ENCODE measurements around the gene SMARCC1.
A peak's percentile ranks its signal among the peaks of the same experiment; 100 is the strongest.

Gene SMARCC1

GRCh38 chr3:47588053-47588452 lies 193.6 kb downstream of the SMARCC1 start:
- DNase-seq (ENCODE audit: low read depth in 2 of 2): no peak

- DNase-seq (ENCODE audit: low read depth in 2 of 2): no peak
Measured at GRCh38 chr3:47586746-47587145, 194.9 kb downstream of the SMARCC1 start.

- no peak for DNase-seq (ENCODE audit: low read depth in 2 of 2)
Measured at GRCh38 chr3:47583320-47584075, 198.2 kb downstream of the SMARCC1 start.

GRCh38 chr3:47581835-47582234 lies 199.9 kb downstream of the SMARCC1 start:
- DNase-seq (ENCODE audit: low read depth in 2 of 2): no peak

GRCh38 chr3:47581422-47581821 lies 200.3 kb downstream of the SMARCC1 start:
- DNase-seq (ENCODE audit: low read depth in 2 of 2): no peak

DNA sequence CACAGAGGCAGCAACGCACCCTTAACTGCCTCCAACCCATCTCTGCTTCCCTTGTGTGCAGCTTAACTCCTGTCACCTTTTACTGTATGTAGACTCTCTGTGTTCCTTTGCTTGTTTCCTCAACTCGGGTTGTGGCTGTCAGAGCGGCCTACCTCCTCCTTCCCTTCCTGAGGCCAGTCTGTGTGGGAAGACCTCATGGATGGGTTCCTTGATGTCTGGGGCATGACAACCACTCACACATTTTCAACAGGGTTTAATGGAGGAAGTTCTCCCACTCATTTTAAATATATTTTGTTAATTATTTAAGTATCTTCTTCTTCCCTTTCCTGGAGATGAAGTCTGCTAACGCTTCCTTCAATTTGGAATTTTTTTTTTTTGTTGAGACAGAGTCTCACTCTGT lies 201.2 kb downstream of the SMARCC1 start:
- DNase-seq (ENCODE audit: low read depth in 2 of 2): no peak

GRCh38 chr3:47579875-47580274 lies 201.8 kb downstream of the SMARCC1 start:
- no peak for DNase-seq (ENCODE audit: low read depth in 2 of 2)

DNA sequence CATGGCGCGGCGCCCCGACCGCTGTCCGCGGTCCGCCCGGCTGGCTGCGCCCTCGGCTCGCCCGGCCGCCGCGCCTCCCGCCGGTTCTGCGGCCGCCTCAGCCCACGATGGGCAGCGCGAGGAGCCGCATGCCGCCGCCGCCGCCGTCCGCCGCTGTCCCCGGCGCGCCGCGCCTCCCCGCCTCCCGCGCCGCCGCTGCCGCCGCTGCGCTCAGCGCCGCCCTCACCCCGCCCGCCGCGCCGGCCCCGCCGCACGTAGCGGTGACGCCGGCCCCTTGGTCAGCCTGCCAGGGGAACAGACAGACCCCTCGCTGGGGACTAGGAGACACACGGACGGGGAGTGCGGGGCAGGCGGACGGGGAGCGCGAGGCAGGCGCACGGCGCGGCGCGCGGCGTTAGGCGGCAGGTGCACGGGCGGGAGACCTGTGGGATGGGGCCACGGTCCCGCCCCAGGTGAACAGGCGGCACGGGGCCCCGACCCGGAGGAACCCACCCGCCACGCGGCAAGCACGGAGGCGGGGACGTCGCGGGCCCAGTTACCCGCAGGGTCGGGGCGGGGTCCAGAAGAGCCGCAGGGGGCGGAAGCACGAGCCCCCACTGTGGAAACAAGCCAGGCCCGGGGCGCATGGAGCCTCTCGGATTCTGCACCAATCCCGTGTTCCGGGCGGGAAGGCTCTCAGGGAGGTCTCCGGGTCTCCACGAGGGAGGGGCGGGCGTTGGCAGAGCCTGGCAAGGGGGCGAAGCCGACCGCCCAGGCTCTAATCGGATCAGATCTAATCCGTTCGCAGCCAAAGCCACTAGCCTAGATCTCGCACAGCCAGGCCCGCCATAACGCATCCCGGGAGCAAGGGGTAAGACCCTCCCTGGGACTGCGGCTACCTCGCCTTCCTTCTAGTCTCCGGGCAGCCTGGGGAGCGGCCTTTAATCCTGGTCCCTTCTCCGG lies 202.7 kb downstream of the SMARCC1 start, which contains the start of gene CSPG5:
TSS of gene CSPG5 (minus strand) at position 175 of the 942 bp plus-strand sequence. CDS start at position 3, 172 bp downstream.
- peak; percentile 3 to 12 for DNase-seq (ENCODE audit: low read depth in 2 of 2)

DNA sequence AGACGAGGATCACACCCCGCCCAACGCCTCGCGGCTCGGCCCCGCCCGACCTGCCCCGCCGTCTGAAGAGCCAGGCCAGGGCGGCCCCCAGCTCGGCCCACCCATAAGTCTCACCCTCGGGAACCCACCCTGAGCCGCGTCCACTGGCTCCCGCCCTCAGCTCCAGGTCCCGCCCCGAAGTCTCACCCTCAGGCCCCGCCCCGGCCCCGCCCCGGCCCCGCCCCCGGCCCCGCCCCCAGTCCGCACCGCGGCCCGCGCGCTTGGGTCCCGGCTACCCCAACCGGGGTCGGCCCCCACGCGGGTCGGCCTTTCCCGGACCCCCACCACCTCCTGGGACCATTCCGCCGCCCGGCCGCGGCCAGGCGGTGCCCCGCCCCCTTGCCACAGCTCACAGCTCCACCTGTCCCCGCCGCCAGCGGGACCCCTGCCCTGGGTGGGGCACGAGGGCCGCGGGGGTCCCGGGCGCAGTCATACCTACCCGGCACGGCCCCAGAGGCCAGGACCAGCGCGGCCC lies 203.5 kb downstream of the SMARCC1 start:
- DNase-seq (ENCODE audit: low read depth in 2 of 2): peak; percentile 15 to 21

GRCh38 chr3:47577583-47578118 lies 204.0 kb downstream of the SMARCC1 start:
- DNase-seq (ENCODE audit: low read depth in 2 of 2): peak in 1 of 2 donors; percentile 1

GRCh38 chr3:47573190-47574172 lies 208.2 kb downstream of the SMARCC1 start:
- no peak for DNase-seq (ENCODE audit: low read depth in 2 of 2)

- DNase-seq (ENCODE audit: low read depth in 2 of 2): no peak
Measured at GRCh38 chr3:47571391-47572175, 210.1 kb downstream of the SMARCC1 start.

- no peak for DNase-seq (ENCODE audit: low read depth in 2 of 2)
Measured at GRCh38 chr3:47568901-47569300, 212.8 kb downstream of the SMARCC1 start.

- no peak for DNase-seq (ENCODE audit: low read depth in 2 of 2)
Measured at GRCh38 chr3:47567149-47567548, 214.5 kb downstream of the SMARCC1 start.

GRCh38 chr3:47566667-47567066 lies 215.0 kb downstream of the SMARCC1 start:
- no peak for DNase-seq (ENCODE audit: low read depth in 2 of 2)

- no peak for DNase-seq (ENCODE audit: low read depth in 2 of 2)
Measured at GRCh38 chr3:47565734-47566550, 215.8 kb downstream of the SMARCC1 start.

DNA sequence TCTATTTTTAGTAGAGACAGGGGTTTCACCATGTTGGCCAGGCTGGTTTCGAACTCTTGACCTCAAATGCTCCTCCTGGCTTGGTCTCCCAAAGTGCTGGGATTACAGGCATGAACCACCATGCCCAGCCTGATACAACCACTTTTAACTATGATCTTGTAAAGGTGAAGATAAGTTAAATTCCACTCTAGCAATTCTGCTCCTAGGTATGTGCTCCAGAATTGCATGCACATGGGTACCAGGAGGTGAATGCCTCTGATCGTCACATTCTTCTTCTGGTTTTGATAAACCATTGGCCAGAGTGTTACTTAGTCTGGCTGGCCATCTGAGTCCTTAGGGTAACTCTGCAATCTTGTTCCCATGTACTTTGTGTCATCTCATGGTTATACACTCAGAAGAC lies 225.3 kb downstream of the SMARCC1 start:
- no peak for DNase-seq (ENCODE audit: low read depth in 2 of 2)

DNA sequence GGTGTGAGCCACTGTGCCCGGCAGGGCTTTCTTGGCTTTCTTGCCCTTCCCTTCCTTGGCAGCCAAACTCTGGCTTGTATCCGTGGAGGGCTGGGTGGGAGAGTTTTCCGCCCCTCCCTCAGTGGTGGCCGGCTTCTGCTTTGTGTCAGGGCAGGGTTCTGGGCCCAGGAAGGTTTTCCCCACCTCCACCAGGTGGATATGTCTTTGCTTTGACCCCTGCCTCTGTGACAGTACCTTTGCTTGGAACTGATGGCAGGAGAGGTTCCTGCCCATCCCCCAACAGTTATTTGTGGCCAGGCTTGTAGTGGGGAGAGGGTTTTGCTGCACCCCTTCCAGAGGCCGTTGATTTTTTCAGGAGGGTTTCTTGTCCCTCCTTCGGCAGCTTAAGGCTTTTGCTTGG lies 227.4 kb downstream of the SMARCC1 start:
- DNase-seq (ENCODE audit: low read depth in 2 of 2): no peak

DNA sequence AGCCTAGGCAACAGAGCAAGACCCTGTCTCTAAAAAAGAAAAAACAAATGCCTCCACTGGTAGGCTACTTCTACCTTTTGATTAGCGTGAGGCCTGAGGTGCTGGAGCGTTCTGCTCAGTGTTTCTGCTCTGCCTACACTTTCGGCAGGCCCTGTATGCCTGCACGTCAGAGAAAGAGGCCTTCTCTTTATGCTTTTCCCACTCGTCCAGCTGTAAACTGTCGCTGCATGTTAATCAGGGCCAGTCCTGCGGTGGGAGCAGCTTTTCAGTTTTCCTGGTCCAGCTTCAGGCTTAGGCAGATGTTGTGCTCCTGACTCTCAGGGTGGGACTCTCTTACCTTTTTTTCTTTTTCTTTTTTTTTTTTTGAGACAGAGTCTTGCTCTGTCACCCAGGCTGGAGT lies 228.3 kb downstream of the SMARCC1 start:
- no peak for DNase-seq (ENCODE audit: low read depth in 2 of 2)
